H54 (cell line): ENCODE measurements around the gene SPOPL.

Experiments
- DNase-seq: peaks from one replicate; pipeline ENCODE4 v3.0.0; 2011; ENCODE audit warnings: low spot score, mixed read lengths; ENCODE audit not compliant: insufficient read length
- FAIRE-seq: peaks from 3 replicates; lab custom pipeline; 2011; peaks lifted over from hg19 to GRCh38; lab: Jason Lieb, UNC
- POLR2A ChIP-seq: IDR thresholded peaks from 2 replicates; pipeline ENCODE4 v1.6.1; 2011; ENCODE audit warnings: low read depth, mild to moderate bottlenecking, low read length

The SPOPL gene

GRCh38 chr2:138485019-138485418 is 16.6 kb upstream of the SPOPL start:
- FAIRE-seq (no peak), DNase-seq (no peak)
- no peak for TF ChIP-seq POLR2A

GRCh38 chr2:138486363-138487198 is 15.0 kb upstream of the SPOPL start:
- no peak for TF ChIP-seq POLR2A
- FAIRE-seq = no peak
- no peak for DNase-seq

- FAIRE-seq (no peak), DNase-seq (no peak)
- no peak for TF ChIP-seq POLR2A
These were observed 10.7 kb upstream of the SPOPL start for GRCh38 chr2:138490673-138491494.

GRCh38 chr2:138491495-138491862 is 10.1 kb upstream of the SPOPL start:
- TF ChIP-seq POLR2A = no peak
- DNase-seq (no peak), FAIRE-seq (no peak)

- FAIRE-seq (no peak), DNase-seq (no peak)
- TF ChIP-seq POLR2A = no peak
These were observed 9.4 kb upstream of the SPOPL start for GRCh38 chr2:138492160-138492559.

GRCh38 chr2:138493334-138493733 is 8.2 kb upstream of the SPOPL start:
- no peak for TF ChIP-seq POLR2A
- DNase-seq (no peak), FAIRE-seq (no peak)

GRCh38 chr2:138494265-138494966 is 7.2 kb upstream of the SPOPL start:
- TF ChIP-seq POLR2A = no peak
- FAIRE-seq (no peak), DNase-seq (no peak)

GRCh38 chr2:138495384-138495783 is 6.2 kb upstream of the SPOPL start:
- DNase-seq (no peak), FAIRE-seq (no peak)
- TF ChIP-seq POLR2A = no peak

GRCh38 chr2:138496096-138496651 is 5.4 kb upstream of the SPOPL start:
- DNase-seq = no peak
- FAIRE-seq = no peak
- TF ChIP-seq POLR2A = no peak

GRCh38 chr2:138497294-138497693 is 4.3 kb upstream of the SPOPL start:
- FAIRE-seq = no peak

GRCh38 chr2:138499684-138500083 is 1.9 kb upstream of the SPOPL start:
- DNase-seq (no peak), FAIRE-seq (no peak)
- TF ChIP-seq POLR2A = no peak

More at GRCh38 chr2:138497294-138497693, 4.3 kb upstream of the SPOPL start:
- DNase-seq = no peak
- TF ChIP-seq POLR2A = no peak

GRCh38 chr2:138500592-138501424 is 762 bp upstream of the SPOPL start:
- no peak for TF ChIP-seq POLR2A
- FAIRE-seq (no peak), DNase-seq (no peak)
